Ureter (tissue), 1 donor: ENCODE data around the gene DLG2. TPM values are rescaled to one million over a fixed set of nuclear protein-coding genes. Genes with fewer than 3 reads are reported as not detected.
"Not testable (repeated sequence)": the region's sequence is repeated elsewhere in the genome, so short reads cannot be mapped to it uniquely, and the experiment has no call there.

Experiments
- DNase-seq: peaks from one replicate; pipeline ENCODE4 v3.0.0-alpha.2; 2020; ENCODE audit warnings: low spot score
- total RNA-seq: library from RNA; stranded (reverse); gene quantifications from one replicate; pipeline ENCODE4 v1.2.4, GENCODE V29; 2023
- donor health status: DM: yes; HTN: yes; CAD: no.

The DLG2 gene
- 19.5 TPM for total RNA-seq

GRCh38 chr11:85627332-85627997, at the start of gene DLG2:
TSS of gene DLG2 (minus strand) at chr11:85627344.
- no peak for DNase-seq

GRCh38 chr11:85673393-85673792, 46.2 kb upstream of the DLG2 start:
- DNase-seq: no peak

DNA sequence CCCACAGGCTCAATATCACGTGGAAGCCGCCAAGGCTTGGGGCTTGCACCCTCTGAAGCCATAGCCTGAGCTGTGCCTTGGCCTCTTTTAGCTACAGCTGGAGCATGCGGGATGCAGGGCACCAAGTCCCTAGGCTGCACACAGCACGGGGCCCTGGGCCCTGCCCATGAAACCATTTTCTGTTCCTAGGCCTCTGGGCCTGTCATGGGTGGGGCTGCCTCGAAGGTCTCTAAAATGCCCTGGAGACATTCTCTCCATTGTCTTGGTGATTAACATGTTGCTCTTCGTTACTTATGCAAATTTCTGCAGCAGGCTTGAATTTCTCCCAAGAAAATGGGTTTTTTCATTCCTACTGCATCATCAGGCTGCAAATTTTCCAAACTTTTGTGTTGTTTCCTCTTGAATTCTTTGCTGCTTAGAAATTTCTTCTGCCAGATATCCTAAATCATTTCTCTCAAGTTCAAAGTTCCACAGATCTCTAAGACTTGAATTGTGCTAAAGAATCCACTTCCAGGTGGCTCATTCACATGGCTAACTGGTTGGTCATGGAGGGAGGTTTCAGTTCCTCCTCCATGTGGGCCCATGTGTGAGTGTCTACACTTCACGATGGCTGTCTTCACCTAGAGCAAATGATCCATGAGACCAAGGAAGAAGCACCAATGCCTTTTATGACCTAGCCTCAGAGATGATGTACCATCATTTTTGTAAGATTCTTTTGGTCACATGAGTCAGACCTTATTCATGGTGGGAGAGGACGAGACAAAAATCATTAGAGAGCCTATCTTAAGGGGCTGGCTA, 45.2 kb upstream of the DLG2 start:
- DNase-seq: no peak

DNA sequence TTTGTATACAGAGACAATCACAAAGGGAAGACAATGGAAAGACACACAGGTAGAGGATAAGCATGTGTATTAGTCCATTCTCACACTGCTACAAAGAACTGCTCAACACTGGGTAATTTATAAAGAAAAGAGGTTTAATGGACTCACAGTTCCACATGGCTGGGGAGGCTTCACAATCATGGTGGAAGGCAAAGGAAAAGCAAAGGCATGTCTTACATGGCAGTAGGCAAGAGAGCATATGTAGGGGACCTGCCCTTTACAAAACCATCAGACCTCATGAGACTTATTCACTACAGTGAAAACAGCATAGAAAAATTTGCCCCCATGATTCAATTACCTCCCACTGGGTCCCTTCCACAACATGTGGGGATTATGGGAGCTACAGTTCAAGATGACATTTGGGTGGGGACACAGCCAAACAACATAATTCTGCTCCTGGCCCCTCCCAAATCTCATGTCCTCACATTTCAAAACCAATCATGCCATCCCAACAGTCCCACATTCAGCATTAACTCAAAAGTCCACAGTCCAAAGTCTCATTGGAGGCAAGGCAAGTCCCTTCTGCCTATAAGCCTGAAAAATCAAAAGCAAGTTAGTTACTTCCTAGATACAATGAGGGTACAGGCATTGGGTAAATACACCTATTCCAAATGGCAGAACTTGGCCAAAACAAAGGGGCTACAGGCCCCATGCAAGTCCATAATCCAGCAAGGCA, 44.0 kb upstream of the DLG2 start:
- not testable (repeated sequence) for DNase-seq

DNA sequence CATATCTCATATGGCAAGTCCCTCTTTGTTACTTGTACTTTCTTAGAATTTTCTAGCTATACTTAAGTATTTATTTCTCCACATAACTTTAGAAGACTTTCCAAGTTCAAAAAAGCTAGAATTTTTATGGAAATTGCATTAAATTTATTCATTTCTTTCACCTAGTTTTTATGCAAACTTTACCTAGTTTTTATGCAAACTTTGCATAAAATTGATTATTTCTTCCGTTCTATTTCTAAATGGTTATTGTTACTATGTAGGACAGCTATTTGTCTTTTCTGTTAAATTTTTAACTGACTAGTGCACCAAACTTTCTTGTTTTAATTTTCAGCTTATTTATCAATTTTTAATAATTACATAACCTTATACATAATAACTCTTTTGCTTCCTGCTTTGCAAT, 41.0 kb upstream of the DLG2 start:
- no peak for DNase-seq

DNA sequence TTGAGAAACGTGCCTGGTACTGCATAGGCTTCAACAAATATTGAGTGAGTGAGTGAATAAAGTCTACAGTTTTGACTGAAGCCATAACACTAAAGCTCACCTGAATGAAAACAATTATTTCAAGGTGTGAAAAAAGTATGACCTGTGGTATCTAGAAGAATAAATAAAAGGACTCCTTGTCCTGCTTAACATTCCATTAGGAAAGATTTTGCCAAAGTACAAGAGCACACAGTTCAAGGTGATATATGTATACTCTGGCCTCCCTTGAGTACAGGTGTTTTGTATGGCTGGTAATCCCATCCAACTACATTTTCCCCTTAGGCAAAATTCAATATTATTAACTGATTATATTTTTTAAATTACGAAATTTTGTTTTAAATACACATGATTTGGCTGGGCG, 39.5 kb upstream of the DLG2 start:
- no peak for DNase-seq

DNA sequence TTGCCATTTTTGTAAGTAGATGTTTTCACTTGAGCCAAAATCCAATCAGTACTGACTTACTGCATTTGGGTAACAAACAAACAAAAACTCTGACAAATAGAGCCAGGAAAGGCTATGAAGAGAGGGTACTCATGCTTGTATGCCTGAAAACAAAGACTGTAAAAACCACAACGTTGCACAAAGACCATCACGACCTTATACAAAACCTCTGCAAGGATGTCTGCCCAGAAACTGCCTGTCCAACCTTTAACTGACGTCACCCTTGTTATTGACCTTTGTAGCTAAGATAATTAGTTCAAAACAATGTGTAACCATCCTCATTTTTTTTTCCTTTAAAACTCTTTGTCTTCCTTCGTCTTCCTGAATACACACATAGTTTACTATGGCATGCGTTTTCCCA, 38.6 kb upstream of the DLG2 start:
- no peak for DNase-seq

GRCh38 chr11:85664615-85665481, 37.7 kb upstream of the DLG2 start, which contains the start of gene CREBZF:
TSS of gene CREBZF (minus strand) at chr11:85665129. CDS start at chr11:85664875, 254 bp downstream.
- DNase-seq: peak; percentile 97

GRCh38 chr11:85663753-85664614, 36.8 kb upstream of the DLG2 start:
- DNase-seq: peak; percentile 89

- no peak for DNase-seq
These were observed 36.1 kb upstream of the DLG2 start for GRCh38 chr11:85663080-85663752.

- DNase-seq: no peak
These were observed 35.0 kb upstream of the DLG2 start for GRCh38 chr11:85661972-85662664.

- DNase-seq: no peak
These were observed 31.0 kb upstream of the DLG2 start for GRCh38 chr11:85658180-85658579.

DNA sequence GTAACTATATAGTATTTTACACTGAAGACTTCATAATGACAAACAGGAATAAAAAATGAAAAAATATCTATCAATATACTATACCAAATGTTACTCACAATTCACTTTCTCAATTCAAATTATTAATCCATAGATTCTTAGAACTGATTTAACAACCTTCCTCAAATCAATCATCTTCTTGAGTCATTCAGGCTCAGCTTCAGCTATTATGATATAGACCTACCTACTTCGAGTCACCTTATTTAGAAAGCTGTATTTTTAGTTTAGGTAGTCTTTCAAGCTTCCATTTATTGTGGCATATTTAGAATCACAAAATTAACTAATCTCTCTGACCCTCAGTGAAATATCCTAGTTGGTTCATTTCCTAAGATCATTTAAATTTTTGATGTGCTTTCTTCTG, 29.6 kb upstream of the DLG2 start:
- DNase-seq: no peak

DNA sequence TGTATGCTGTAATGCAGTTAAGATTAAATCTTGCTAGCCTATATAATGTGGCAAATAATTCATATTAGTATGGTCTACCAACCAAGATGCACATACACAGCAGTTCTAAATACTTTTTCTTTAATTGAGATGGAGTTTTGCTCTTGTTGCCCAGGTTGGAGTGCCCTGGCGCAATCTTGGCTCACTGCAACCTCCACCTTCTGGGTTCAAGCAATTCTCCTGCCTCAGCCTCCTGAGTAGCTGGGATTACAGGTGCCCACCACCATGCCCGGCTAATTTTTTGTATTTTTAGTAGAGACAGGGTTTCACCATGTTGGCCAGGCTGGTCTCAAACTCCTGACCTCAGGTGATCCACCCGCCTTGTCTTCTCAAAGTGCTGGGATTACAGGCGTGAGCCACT, 27.2 kb upstream of the DLG2 start:
- DNase-seq: not testable (repeated sequence)

DNA sequence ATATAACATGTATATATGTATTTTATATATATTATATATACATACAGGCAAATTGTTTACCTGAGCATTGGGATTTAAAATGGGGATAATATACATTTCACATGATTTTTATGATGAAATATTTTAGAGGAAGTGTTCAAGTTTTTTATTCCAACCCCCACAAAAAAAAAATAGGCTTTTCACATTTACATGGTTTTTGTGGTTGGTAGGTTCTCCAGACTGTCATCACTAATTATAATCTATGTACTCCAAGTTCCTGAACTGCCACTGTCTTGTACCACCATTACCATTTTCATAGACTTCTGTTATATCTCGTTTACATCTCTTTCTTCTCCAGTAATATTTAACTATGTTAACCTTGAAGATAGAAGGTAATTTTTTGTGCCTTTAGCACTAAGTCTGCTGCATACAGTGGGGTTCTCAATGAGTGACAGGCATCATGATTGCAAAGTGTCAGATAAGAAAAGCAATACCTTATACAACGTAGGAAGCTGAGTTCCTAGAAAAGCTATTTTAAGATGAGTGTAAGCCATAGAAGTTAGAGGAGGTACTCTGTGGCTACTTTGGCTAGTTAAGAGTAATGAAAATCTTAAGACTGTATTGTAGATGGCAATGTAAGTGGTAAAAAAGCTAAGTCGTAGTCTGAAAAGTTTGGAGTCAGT, 25.8 kb upstream of the DLG2 start:
- DNase-seq: no peak

DNA sequence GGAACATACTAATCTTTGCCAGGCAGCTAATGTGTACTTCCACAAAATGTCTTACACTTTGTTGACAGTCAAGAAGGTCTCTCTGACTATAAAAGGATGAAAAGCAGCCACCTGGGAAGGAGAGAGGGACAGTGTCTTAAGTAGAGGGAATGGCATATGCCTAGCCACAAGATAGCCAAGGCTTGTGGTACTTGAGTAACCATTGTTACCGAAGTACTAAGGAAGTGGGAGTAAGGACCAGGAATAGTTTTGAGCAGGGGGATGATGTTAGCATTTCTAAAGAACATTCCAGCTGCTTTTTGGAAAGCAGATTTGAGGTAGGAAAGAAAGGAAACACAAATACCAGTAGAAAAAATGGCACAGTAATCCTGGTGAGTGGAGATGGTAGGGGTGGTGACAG, 24.0 kb upstream of the DLG2 start:
- no peak for DNase-seq

GRCh38 chr11:85647604-85648299, 20.6 kb upstream of the DLG2 start, which contains the start of gene TMEM126A:
TSS of gene TMEM126A (plus strand) at chr11:85647967. CDS start at chr11:85650256, 2,289 bp downstream.
- DNase-seq: peak; percentile 93

- DNase-seq: no peak
These were observed 19.9 kb upstream of the DLG2 start for GRCh38 chr11:85647078-85647477.
